GM10266 (cell line): ENCODE results near the gene DDAH1.
A peak's percentile ranks its signal among the peaks of the same experiment; 100 is the strongest.

Experiments used
- DNase-seq: peaks from one replicate; pipeline ENCODE4 v3.0.0; 2012; ENCODE audit errors: extremely low spot score
- TF ChIP-seq, protein P1 (sequence below): IDR thresholded peaks from 2 replicates; pipeline ENCODE4 v1.5.1; 2012; ENCODE audit warnings: mild to moderate bottlenecking, low read depth; ENCODE audit not compliant: control insufficient read depth, insufficient read depth; ENCODE audit errors: missing control alignments

DDAH1 gene

DNA sequence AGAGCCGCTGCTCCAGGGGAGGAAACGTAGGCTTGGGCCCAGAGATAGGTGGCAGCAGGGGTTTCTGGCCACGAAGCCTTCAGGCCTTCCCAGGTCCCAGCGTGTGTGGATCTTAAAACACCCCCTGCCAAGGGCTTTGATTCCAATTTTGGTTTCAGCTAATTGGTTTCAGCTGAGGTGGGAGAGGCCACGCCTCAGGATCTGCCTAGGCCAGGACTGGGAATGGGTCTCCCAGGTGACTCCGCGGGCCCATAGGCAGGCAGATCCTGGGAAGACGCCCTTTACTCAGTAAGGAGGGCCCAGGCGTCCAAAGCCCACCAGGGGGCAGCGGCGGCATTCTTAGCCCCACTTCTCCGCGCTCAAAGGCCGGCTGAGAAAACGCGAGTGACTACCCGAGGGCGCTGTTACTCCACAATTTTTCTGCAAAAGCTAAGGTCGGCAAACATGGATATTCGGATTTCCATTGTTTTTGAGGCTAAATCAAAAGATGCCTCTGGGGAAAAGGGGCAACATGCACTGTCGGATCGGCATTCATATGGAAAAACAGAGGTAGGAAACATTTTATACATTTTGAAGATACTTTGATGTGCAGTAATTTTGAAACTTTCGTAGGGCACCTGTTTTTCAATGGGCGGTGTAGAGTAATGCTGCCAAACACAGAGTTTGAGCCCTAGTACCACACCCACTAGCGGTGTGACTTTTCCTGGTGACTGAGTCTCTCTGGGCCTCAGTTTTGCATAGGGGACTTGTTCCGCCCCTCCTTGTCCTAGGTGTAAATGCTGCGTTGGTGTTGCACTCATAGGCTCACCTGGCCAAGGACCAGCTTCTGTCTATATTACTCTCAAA is 156.7 kb downstream of the DDAH1 start:
- TF ChIP-seq, protein P1, sequence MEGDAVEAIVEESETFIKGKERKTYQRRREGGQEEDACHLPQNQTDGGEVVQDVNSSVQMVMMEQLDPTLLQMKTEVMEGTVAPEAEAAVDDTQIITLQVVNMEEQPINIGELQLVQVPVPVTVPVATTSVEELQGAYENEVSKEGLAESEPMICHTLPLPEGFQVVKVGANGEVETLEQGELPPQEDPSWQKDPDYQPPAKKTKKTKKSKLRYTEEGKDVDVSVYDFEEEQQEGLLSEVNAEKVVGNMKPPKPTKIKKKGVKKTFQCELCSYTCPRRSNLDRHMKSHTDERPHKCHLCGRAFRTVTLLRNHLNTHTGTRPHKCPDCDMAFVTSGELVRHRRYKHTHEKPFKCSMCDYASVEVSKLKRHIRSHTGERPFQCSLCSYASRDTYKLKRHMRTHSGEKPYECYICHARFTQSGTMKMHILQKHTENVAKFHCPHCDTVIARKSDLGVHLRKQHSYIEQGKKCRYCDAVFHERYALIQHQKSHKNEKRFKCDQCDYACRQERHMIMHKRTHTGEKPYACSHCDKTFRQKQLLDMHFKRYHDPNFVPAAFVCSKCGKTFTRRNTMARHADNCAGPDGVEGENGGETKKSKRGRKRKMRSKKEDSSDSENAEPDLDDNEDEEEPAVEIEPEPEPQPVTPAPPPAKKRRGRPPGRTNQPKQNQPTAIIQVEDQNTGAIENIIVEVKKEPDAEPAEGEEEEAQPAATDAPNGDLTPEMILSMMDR, result peak; percentile 88

DNA sequence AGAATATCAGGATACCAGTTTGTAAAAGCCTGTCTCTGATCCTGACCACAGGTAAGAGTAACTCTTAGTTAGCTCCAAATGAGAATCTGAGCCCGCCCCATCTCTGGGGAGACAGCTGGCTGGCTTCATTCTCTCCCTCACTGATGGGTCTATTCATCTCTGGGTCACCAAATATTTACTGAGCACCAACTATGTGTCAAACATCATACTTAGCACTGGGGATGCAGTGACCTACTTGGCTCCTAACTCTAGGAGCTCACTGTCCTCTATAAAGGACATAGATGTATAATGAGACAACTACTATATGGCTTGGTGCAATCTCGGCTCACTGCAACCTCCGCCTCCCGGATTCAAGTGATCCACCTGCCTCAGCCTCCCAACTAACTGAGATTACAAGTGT is 158.7 kb downstream of the DDAH1 start:
- DNase-seq, result no peak
- TF ChIP-seq, protein P1, result no peak

More for the DNA sequence above, 156.7 kb downstream of the DDAH1 start:
- DNase-seq, result peak; percentile 60

DNA sequence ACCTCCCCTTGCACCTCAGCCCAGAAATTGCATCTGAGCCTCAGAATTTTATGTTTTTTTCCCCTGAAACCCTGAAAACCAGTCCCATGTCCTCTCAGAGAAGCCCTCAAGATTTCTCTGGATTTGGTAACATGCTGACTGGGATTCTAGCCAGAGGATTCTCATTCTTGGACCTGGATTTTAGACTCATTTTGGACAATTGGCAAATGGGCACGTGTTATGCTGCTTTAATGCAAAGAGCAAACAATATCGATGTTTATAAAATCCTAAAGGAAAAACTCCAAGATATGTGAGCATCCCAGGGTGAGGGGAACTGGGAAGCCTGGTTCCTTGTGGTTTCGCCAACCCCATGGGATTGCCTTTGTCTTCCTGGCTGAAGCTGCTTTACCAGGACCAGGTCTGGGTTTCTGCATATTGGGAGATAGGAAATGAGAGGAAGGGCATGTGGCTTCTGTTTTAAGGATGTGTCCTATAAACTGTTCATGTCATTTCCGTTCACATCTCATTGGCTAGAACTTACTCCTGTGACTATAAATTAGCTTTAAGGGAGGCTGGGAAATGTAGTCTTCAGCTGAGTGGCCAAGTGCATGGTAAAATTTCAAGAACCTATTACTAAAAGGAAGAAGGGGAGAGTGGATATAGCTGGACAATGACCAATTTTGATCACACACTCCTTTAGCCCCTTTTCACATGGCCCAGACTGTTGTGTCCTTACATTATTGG is 161.4 kb downstream of the DDAH1 start:
- TF ChIP-seq, protein P1, result no peak
- DNase-seq, result no peak

DNA sequence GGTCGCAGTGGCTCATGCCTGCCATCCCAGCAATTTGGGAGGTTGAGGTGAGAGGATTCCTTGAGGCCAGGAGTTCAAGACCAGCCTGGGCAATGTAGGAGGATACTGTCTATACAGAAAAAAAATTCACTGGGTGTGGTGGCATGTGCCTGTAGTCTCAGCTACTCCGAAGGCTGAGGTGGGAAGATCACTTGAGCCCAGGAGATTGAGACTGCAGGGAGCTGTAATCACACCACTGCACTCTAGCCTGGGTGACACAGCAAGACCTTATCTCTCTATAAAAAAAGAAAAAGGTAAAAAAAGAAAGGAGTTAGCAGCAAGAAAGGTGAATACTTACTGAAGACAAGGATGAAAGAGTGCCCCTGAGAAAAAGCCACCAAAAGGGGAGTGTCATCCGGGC is 164.8 kb downstream of the DDAH1 start:
- TF ChIP-seq, protein P1, result no peak
- DNase-seq, result no peak

DNA sequence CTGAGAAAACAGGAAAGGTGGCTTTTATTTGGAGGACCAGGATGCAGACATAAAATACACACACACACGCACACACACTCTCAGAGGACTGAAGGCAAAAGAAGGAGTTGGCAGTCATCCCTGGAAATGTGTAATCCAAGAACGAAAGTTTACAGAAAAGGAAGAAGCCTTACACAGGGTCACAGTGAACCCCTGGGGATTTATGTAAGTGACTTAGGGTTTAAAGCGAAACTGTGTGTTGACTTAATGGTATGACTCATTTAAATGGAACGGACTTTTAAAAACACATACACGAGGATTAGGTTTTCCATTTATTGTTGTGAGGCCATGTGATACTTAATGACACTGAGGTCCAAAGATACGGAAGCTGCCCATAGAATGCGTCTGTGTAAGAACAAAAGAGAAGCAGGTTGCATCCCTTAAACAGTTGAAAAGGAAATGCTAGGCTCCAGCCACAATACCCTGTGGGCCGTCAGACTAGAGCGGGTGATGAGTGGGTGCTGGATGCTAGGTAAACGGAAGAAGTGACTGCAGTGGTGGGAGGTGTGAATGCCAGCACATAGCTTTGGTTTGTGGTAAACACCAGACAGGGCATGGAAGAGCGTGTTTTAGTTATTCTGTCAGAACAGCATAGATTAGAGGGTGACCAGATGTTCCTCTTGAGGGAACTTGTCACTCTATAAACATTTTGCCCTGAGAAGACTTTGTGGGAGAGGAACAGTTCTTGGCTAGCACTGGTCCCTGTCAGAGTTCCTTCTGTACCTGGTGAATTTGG is 166.9 kb downstream of the DDAH1 start:
- DNase-seq, result peak; percentile 58
- TF ChIP-seq, protein P1, result no peak

DNA sequence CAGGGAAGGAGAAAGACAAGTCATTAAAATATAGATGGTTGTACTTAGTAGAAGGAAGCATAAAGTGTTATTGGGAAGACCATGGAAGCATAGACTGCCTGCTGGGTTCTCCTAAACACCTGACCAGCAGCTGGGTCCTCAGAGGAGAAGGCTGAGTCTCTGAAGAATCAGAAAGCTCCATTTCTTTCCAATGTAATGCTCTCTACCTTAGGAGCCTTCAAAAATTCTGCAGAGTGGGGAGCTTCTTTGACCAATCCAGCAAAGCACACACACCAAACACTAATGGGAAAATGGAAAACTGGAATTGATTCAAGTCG is 167.5 kb downstream of the DDAH1 start:
- no peak for DNase-seq
- TF ChIP-seq, protein P1, result no peak

DNA sequence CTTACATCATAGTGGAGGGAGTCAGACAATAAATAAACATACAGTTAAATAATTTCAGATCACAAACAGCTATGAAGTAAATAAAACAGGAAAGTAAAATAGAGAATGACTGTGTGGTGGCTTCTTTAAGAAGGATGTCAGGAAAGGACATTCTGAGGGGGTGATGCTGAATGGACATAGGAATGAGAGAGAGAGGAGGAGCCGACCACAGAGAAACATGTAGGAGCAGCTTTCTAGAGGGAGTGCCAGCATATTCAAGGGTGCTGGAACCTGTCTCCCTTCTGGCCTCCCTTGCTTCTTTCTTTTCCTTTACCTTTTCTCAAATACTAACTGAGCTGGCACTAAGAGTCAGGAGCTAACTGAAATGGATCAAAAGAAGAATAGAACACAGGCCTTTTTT is 168.0 kb downstream of the DDAH1 start:
- TF ChIP-seq, protein P1, result no peak
- no peak for DNase-seq
